ENCODE data around the gene CD8B2.
"Not testable (repeated sequence)": the region's sequence is repeated elsewhere in the genome, so short reads cannot be mapped to it uniquely, and the experiment has no call there.

Gene CD8B2

GRCh38 chr2:106553321-106553720 is 66.2 kb downstream of the CD8B2 start:
- no peak overlapping the region for H2AFZ ChIP-seq (ENCODE audit: low read length)
- no peaks in the 10 kb centered on the region for H3K36me3 ChIP-seq (replicated peaks; ENCODE audit: insufficient read depth, low read length)
- no peak overlapping the region for H3K9ac ChIP-seq (ENCODE audit: low read length)
- H3F3A ChIP-seq (ENCODE audit: insufficient read depth, low read length): no peaks in the 10 kb centered on the region
- no peaks in the 10 kb centered on the region for H3K4me1 ChIP-seq (ENCODE audit: low read length)
- DNase-seq: no peak
- no peak overlapping the region for H3K4me2 ChIP-seq (ENCODE audit: low read depth, low read length)
- H3K27ac ChIP-seq (ENCODE audit: low read length): no peak overlapping the region
- H3K9me2 ChIP-seq (replicated peaks; ENCODE audit: insufficient read depth, low read length): no peaks in the 10 kb centered on the region
- H3K9me3 ChIP-seq (replicated peaks; ENCODE audit: insufficient read depth, low read length): no peaks in the 10 kb centered on the region
- no peaks in the 10 kb centered on the region for H3K79me2 ChIP-seq (ENCODE audit: low read length)
- no peak for TF ChIP-seq CTCF (IDR thresholded peaks at IDR 0.05; ENCODE audit: low read length)
- no peak for TF ChIP-seq EZH2phosphoT487 (IDR thresholded peaks at IDR 0.05; ENCODE audit: low read length)
- TF ChIP-seq EZH2 (optimal IDR thresholded peaks at IDR 0.05; ENCODE audit: low read depth, low read length): no peak
- H3K4me3 ChIP-seq (ENCODE audit: low read length): no peak overlapping the region
- no peaks in the 10 kb centered on the region for H4K20me1 ChIP-seq (ENCODE audit: insufficient read depth, low read length)
- no peaks in the 10 kb centered on the region for H3K27me3 ChIP-seq (replicated peaks; ENCODE audit: insufficient read depth, low read length)

DNA sequence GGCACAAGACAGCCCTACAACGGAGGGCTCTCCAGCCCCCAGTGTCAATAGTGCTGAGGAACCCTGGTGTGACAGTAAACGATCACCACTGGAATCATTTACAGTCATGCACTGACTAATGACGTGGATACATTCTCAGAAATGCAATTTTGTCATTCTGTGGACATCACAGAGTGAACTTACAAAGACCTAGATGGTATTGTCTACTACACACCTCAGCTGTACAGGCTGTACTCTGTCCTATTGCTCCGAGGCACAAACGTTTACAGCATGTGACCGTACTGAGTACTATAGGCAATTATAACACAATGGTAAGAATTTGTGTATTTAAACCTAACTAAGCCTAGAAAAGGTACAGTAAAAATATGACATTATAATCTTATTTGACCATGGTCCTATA is 67.2 kb downstream of the CD8B2 start:
- Histone ChIP-seq H3K36me3 (replicated peaks; ENCODE audit: insufficient read depth, low read length) (no peaks in the 10 kb centered on the region), H3K79me2 (ENCODE audit: low read length) (no peaks in the 10 kb centered on the region), H4K20me1 (ENCODE audit: insufficient read depth, low read length) (no peaks in the 10 kb centered on the region), H3K9ac (ENCODE audit: low read length) (no peak overlapping the region), H3K4me1 (ENCODE audit: low read length) (no peaks in the 10 kb centered on the region), H3K9me3 (replicated peaks; ENCODE audit: insufficient read depth, low read length) (no peaks in the 10 kb centered on the region), H3K9me2 (replicated peaks; ENCODE audit: insufficient read depth, low read length) (no peaks in the 10 kb centered on the region), H3K27ac (ENCODE audit: low read length) (no peak overlapping the region), H3K4me3 (ENCODE audit: low read length) (no peak overlapping the region), H2AFZ (ENCODE audit: low read length) (no peak overlapping the region), H3K27me3 (replicated peaks; ENCODE audit: insufficient read depth, low read length) (no peaks in the 10 kb centered on the region), H3F3A (ENCODE audit: insufficient read depth, low read length) (no peaks in the 10 kb centered on the region), H3K4me2 (ENCODE audit: low read depth, low read length) (no peak overlapping the region)
- no peak for DNase-seq
- TF ChIP-seq EZH2 (optimal IDR thresholded peaks at IDR 0.05; ENCODE audit: low read depth, low read length) (no peak), CTCF (IDR thresholded peaks at IDR 0.05; ENCODE audit: low read length) (no peak), EZH2phosphoT487 (IDR thresholded peaks at IDR 0.05; ENCODE audit: low read length) (no peak)

- Histone ChIP-seq H3K9ac (ENCODE audit: low read length) (no peak overlapping the region), H3K27me3 (replicated peaks; ENCODE audit: insufficient read depth, low read length) (no peaks in the 10 kb centered on the region)
Measured at GRCh38 chr2:106555053-106555452, 67.9 kb downstream of the CD8B2 start.

DNA sequence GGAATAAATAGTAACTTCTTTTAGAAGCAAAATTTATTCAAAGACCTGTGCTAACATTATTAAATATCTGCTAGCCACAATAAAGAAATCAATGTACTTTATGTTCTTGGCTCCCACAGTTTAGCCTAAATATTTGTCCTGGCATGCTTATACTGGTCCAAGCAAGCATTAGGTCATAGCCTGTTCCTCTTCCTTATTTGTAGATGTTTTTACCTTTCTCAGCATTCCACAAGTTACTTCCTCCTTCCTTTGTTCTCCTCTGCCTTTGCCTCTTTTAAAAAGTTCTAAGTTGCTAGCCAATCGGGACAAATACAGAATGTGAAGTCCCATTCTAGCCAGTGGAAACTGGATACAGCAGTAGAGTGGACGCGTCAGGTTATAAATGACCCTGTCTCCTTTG is 72.6 kb downstream of the CD8B2 start:
- not testable (repeated sequence) for H3K27ac ChIP-seq (ENCODE audit: low read length); H4K20me1 ChIP-seq (ENCODE audit: insufficient read depth, low read length); H3K4me2 ChIP-seq (ENCODE audit: low read depth, low read length); H3K4me3 ChIP-seq (ENCODE audit: low read length); H3K9me2 ChIP-seq (replicated peaks; ENCODE audit: insufficient read depth, low read length); H3K9me3 ChIP-seq (replicated peaks; ENCODE audit: insufficient read depth, low read length); H3K36me3 ChIP-seq (replicated peaks; ENCODE audit: insufficient read depth, low read length); H2AFZ ChIP-seq (ENCODE audit: low read length); H3K9ac ChIP-seq (ENCODE audit: low read length); DNase-seq; H3F3A ChIP-seq (ENCODE audit: insufficient read depth, low read length); H3K27me3 ChIP-seq (replicated peaks; ENCODE audit: insufficient read depth, low read length); H3K79me2 ChIP-seq (ENCODE audit: low read length)
- peaks cover 10% of the 10 kb centered on the region for H3K4me1 ChIP-seq (ENCODE audit: low read length)

More at GRCh38 chr2:106555053-106555452, 67.9 kb downstream of the CD8B2 start:
- H3K36me3 ChIP-seq (replicated peaks; ENCODE audit: insufficient read depth, low read length): no peaks in the 10 kb centered on the region
- H3K27ac ChIP-seq (ENCODE audit: low read length): no peak overlapping the region
- no peak overlapping the region for H2AFZ ChIP-seq (ENCODE audit: low read length)
- H4K20me1 ChIP-seq (ENCODE audit: insufficient read depth, low read length): no peaks in the 10 kb centered on the region
- H3K79me2 ChIP-seq (ENCODE audit: low read length): no peaks in the 10 kb centered on the region
- H3K4me2 ChIP-seq (ENCODE audit: low read depth, low read length): no peak overlapping the region
- no peaks in the 10 kb centered on the region for H3F3A ChIP-seq (ENCODE audit: insufficient read depth, low read length)
- H3K4me1 ChIP-seq (ENCODE audit: low read length): no peaks in the 10 kb centered on the region
- no peak for DNase-seq
- H3K9me2 ChIP-seq (replicated peaks; ENCODE audit: insufficient read depth, low read length): no peaks in the 10 kb centered on the region
- H3K9me3 ChIP-seq (replicated peaks; ENCODE audit: insufficient read depth, low read length): no peaks in the 10 kb centered on the region
- H3K4me3 ChIP-seq (ENCODE audit: low read length): no peak overlapping the region
- no peak for TF ChIP-seq EZH2 (optimal IDR thresholded peaks at IDR 0.05; ENCODE audit: low read depth, low read length)

Data from MM.1S (cell line).